ENCODE results near the gene AGRP.

Gene AGRP

GRCh38 chr16:67451704-67452435 is 31.5 kb downstream of the AGRP start:
- H3K4me3 Mint-ChIP-seq, result no peak overlapping the region
- H3K9me3 Mint-ChIP-seq, result no peaks in the 10 kb centered on the region
- H3K27ac Mint-ChIP-seq, result no peak overlapping the region
- CTCF ChIA-PET, result interaction anchor here (0.6 to 2.9 kb wide), 3 partner anchors 12 to 494 kb away, joined by 3 to 18 read pairs (median 5); no protein-coding TSS in a partner anchor
- peaks cover 14% of the 10 kb centered on the region for H3K36me3 Mint-ChIP-seq
- no peaks in the 10 kb centered on the region for H3K27me3 Mint-ChIP-seq
- peaks cover 4% of the 10 kb centered on the region for H3K4me1 Mint-ChIP-seq
- no peak for DNase-seq

- peaks cover 14% of the 10 kb centered on the region for H3K36me3 Mint-ChIP-seq
- peaks cover 2% of the 10 kb centered on the region for H3K4me1 Mint-ChIP-seq
- no peak overlapping the region for H3K27ac Mint-ChIP-seq
- H3K27me3 Mint-ChIP-seq, result no peaks in the 10 kb centered on the region
- DNase-seq, result no peak
- H3K9me3 Mint-ChIP-seq, result no peaks in the 10 kb centered on the region
- CTCF ChIA-PET, result interaction anchor here (0.6 to 2.9 kb wide), 6 partner anchors 13 to 493 kb away, joined by 3 to 18 read pairs (median 6); no protein-coding TSS in a partner anchor
- no peak overlapping the region for H3K4me3 Mint-ChIP-seq
Observed at GRCh38 chr16:67451061-67451703, 32.2 kb downstream of the AGRP start.

GRCh38 chr16:67449739-67450138 is 33.6 kb downstream of the AGRP start:
- no peaks in the 10 kb centered on the region for H3K9me3 Mint-ChIP-seq
- no peak overlapping the region for H3K4me3 Mint-ChIP-seq
- peaks cover 16% of the 10 kb centered on the region for H3K36me3 Mint-ChIP-seq
- no peak for DNase-seq
- H3K27ac Mint-ChIP-seq, result peak overlapping the region; percentile 28
- no peaks in the 10 kb centered on the region for H3K4me1 Mint-ChIP-seq
- CTCF ChIA-PET, result interaction anchor here (0.9 to 1.7 kb wide), 4 partner anchors 15 to 489 kb away, joined by 3 to 9 read pairs (median 5); no protein-coding TSS in a partner anchor
- H3K27me3 Mint-ChIP-seq, result no peaks in the 10 kb centered on the region

- Mint-ChIP-seq H3K9me3 (no peaks in the 10 kb centered on the region), H3K27ac (no peak overlapping the region), H3K4me3 (no peak overlapping the region), H3K27me3 (no peaks in the 10 kb centered on the region), H3K36me3 (peaks cover 16% of the 10 kb centered on the region), H3K4me1 (no peaks in the 10 kb centered on the region)
- CTCF ChIA-PET, result interaction anchor here (1.7 kb wide), 1 partner anchor 21 kb away, joined by 9 read pairs; no protein-coding TSS in a partner anchor
- DNase-seq, result no peak
Observed at GRCh38 chr16:67449336-67449735, 34.0 kb downstream of the AGRP start.

GRCh38 chr16:67448580-67448979 is 34.8 kb downstream of the AGRP start:
- CTCF ChIA-PET, result interaction anchor here (1.5 to 12.0 kb wide), 5 partner anchors 17 to 188 kb away, joined by 3 to 101 read pairs (median 11); no protein-coding TSS in a partner anchor
- Mint-ChIP-seq H3K4me3 (no peak overlapping the region), H3K27me3 (no peaks in the 10 kb centered on the region), H3K36me3 (peaks cover 16% of the 10 kb centered on the region), H3K27ac (no peak overlapping the region), H3K4me1 (no peaks in the 10 kb centered on the region), H3K9me3 (no peaks in the 10 kb centered on the region)
- no peak for DNase-seq

GRCh38 chr16:67447508-67448076 is 35.8 kb downstream of the AGRP start:
- CTCF ChIA-PET, result interaction anchor here (0.6 to 12.0 kb wide), 13 partner anchors 10 to 191 kb away, joined by 3 to 101 read pairs (median 4); no protein-coding TSS in a partner anchor
- H3K4me3 Mint-ChIP-seq, result no peak overlapping the region
- peaks cover 16% of the 10 kb centered on the region for H3K36me3 Mint-ChIP-seq
- H3K27ac Mint-ChIP-seq, result no peak overlapping the region
- no peaks in the 10 kb centered on the region for H3K9me3 Mint-ChIP-seq
- no peaks in the 10 kb centered on the region for H3K4me1 Mint-ChIP-seq
- H3K27me3 Mint-ChIP-seq, result no peaks in the 10 kb centered on the region
- peak; percentile 83 for DNase-seq

- CTCF ChIA-PET, result interaction anchor here (0.6 to 12.0 kb wide), 12 partner anchors 13 to 191 kb away, joined by 3 to 101 read pairs (median 6); no protein-coding TSS in a partner anchor
- DNase-seq, result no peak
- Mint-ChIP-seq H3K9me3 (no peaks in the 10 kb centered on the region), H3K27me3 (no peaks in the 10 kb centered on the region), H3K36me3 (peaks cover 16% of the 10 kb centered on the region), H3K27ac (no peak overlapping the region), H3K4me3 (no peak overlapping the region), H3K4me1 (no peaks in the 10 kb centered on the region)
Observed at GRCh38 chr16:67446968-67447507, 36.3 kb downstream of the AGRP start.

- no peak overlapping the region for H3K4me3 Mint-ChIP-seq
- CTCF ChIA-PET, result interaction anchor here (0.9 to 12.0 kb wide), 7 partner anchors 12 to 186 kb away, joined by 3 to 101 read pairs (median 7); no protein-coding TSS in a partner anchor
- H3K9me3 Mint-ChIP-seq, result no peaks in the 10 kb centered on the region
- DNase-seq, result no peak
- H3K27me3 Mint-ChIP-seq, result no peaks in the 10 kb centered on the region
- H3K4me1 Mint-ChIP-seq, result no peaks in the 10 kb centered on the region
- H3K27ac Mint-ChIP-seq, result no peak overlapping the region
- H3K36me3 Mint-ChIP-seq, result peaks cover 16% of the 10 kb centered on the region
Observed at GRCh38 chr16:67445913-67446907, 37.1 kb downstream of the AGRP start.

- H3K36me3 Mint-ChIP-seq, result peaks cover 17% of the 10 kb centered on the region
- H3K4me1 Mint-ChIP-seq, result no peaks in the 10 kb centered on the region
- H3K9me3 Mint-ChIP-seq, result no peaks in the 10 kb centered on the region
- CTCF ChIA-PET, result interaction anchor here (1.1 to 12.0 kb wide), 4 partner anchors 12 to 185 kb away, joined by 5 to 101 read pairs (median 20); no protein-coding TSS in a partner anchor
- H3K27ac Mint-ChIP-seq, result no peak overlapping the region
- no peaks in the 10 kb centered on the region for H3K27me3 Mint-ChIP-seq
- no peak for DNase-seq
- H3K4me3 Mint-ChIP-seq, result no peak overlapping the region
Observed at GRCh38 chr16:67445441-67445912, 37.9 kb downstream of the AGRP start.

- Mint-ChIP-seq H3K4me1 (no peaks in the 10 kb centered on the region), H3K27me3 (no peaks in the 10 kb centered on the region), H3K9me3 (no peaks in the 10 kb centered on the region), H3K4me3 (no peak overlapping the region), H3K27ac (no peak overlapping the region), H3K36me3 (peaks cover 13% of the 10 kb centered on the region)
- no peak for DNase-seq
- CTCF ChIA-PET, result interaction anchor here (1.1 to 12.0 kb wide), 2 partner anchors 18 to 19 kb away, joined by 5 to 101 read pairs; no protein-coding TSS in a partner anchor
Observed at GRCh38 chr16:67445126-67445426, 38.3 kb downstream of the AGRP start.

GRCh38 chr16:67444259-67445125 is 38.9 kb downstream of the AGRP start:
- H3K4me1 Mint-ChIP-seq, result no peaks in the 10 kb centered on the region
- H3K27me3 Mint-ChIP-seq, result no peaks in the 10 kb centered on the region
- H3K36me3 Mint-ChIP-seq, result peaks cover 12% of the 10 kb centered on the region
- no peak overlapping the region for H3K27ac Mint-ChIP-seq
- no peak overlapping the region for H3K4me3 Mint-ChIP-seq
- CTCF ChIA-PET, result interaction anchor here (0.6 to 12.0 kb wide), 3 partner anchors 18 to 345 kb away, joined by 3 to 101 read pairs (median 4); no protein-coding TSS in a partner anchor
- DNase-seq, result no peak
- H3K9me3 Mint-ChIP-seq, result no peaks in the 10 kb centered on the region

GRCh38 chr16:67443265-67443664 is 40.1 kb downstream of the AGRP start:
- Mint-ChIP-seq H3K4me3 (no peak overlapping the region), H3K27ac (no peak overlapping the region), H3K4me1 (no peaks in the 10 kb centered on the region), H3K27me3 (no peaks in the 10 kb centered on the region), H3K36me3 (peaks cover 12% of the 10 kb centered on the region), H3K9me3 (no peaks in the 10 kb centered on the region)
- no peak for DNase-seq
- CTCF ChIA-PET, result interaction anchor here (0.5 to 12.0 kb wide), 3 partner anchors 16 to 157 kb away, joined by 3 to 101 read pairs (median 3); partner anchors contain the start of gene TPPP3

Data from activated naive CD4-positive, alpha-beta T cell treated with anti-CD3 and anti-CD28 coated beads, Interleukin-2, amount 10 ng/mL, durations not matched to agents 7 days and 5 days (primary cell).